GM13977 (cell line): Measurements from ENCODE around the gene KNOP1.

Source experiments
- DNase-seq: peaks from one replicate; pipeline ENCODE4 v3.0.0; 2012; ENCODE audit warnings: low spot score
- in situ Hi-C: fragments of 300-500 bp; cut with MboI; formaldehyde crosslinking; loops from one replicate; pipeline ENCODE4 v1.12.0; 2022; ENCODE audit warnings: low sequenced_read_pairs, low pct_unique_long_range_greater_than_20kb, mixed read lengths, inconsistent platforms; ENCODE audit not compliant: unreplicated experiment
- TF ChIP-seq, protein P1 (sequence below): IDR thresholded peaks from 2 replicates; pipeline ENCODE4 v1.5.1; 2012; ENCODE audit warnings: mild to moderate bottlenecking, control low read depth; ENCODE audit not compliant: insufficient read depth; ENCODE audit errors: extremely low read depth, missing control alignments

Gene KNOP1

DNA sequence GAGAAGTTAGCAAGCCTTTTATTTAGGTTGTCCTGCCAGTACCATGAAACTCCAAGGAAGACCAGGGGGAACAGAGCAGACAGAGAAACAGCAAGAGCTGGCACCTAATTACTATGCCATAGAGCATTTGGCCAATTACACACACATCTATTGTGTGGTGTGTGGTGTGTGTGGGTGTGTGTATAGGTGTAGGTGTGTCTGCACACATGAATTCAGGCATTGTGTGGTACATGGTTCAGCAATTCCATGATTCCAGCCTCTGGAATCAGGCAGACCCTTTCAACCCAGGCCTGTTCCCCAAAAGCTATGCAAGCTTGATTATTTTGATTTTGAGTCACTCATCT, 25.8 kb upstream of the KNOP1 start:
- DNase-seq = no peak
- in situ Hi-C loops = no loop called here
- TF ChIP-seq, protein P1, sequence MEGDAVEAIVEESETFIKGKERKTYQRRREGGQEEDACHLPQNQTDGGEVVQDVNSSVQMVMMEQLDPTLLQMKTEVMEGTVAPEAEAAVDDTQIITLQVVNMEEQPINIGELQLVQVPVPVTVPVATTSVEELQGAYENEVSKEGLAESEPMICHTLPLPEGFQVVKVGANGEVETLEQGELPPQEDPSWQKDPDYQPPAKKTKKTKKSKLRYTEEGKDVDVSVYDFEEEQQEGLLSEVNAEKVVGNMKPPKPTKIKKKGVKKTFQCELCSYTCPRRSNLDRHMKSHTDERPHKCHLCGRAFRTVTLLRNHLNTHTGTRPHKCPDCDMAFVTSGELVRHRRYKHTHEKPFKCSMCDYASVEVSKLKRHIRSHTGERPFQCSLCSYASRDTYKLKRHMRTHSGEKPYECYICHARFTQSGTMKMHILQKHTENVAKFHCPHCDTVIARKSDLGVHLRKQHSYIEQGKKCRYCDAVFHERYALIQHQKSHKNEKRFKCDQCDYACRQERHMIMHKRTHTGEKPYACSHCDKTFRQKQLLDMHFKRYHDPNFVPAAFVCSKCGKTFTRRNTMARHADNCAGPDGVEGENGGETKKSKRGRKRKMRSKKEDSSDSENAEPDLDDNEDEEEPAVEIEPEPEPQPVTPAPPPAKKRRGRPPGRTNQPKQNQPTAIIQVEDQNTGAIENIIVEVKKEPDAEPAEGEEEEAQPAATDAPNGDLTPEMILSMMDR = no peak

DNA sequence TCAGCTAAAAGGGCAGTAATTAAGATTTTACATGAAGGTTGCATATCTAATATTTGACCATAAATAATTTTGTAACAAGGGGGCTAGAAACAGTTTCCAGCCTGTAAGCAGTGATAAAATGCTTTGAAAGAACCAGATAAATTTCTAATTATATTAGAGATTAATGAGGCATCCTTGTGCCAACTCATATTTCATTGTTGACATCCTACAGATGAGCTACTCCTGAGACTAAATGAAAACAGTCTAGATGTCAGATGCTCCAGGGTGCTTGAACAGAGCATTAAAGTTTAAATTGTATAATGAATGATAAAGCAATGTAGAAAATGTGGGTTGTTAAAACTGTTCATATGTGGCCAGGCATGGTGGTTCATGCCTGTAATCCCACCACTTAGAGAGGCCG, 23.3 kb upstream of the KNOP1 start:
- in situ Hi-C loops = no loop called here
- TF ChIP-seq, protein P1 = no peak
- no peak for DNase-seq

DNA sequence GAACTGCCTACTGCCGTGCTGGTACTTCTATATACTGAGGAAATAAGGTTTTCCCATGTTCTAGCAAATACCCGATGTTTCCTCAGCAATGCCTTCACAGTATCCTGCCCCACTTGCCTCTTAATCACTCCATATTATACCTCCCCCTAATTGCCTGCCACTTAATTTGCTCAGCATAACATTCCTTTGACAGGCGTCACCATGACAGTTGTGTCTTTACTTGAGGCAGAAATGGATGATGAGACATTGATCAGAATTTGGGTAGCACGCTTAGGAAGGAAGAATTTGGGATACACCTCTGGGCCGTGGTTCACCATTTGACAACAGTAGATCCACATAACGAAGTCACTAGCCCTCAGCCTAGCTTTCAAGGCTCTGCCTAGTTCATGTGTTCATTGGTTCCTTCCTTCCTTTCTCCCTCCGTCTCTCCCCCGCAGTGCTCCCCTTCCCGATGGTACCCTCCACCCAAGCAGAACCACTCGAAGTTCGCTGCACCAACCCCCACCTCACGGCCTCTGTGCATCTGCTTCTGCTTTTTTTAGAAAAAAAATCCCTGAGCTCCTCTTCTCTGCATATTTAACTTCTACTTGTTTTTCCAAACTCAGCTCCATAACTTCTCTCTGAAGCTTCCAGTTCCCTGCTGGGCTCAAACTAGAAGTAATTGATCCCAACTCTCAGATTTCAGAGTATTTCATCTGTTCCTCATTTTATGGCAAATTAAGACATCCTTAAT, 19.4 kb upstream of the KNOP1 start:
- in situ Hi-C loops = no loop called here
- TF ChIP-seq, protein P1 = no peak
- DNase-seq = no peak

DNA sequence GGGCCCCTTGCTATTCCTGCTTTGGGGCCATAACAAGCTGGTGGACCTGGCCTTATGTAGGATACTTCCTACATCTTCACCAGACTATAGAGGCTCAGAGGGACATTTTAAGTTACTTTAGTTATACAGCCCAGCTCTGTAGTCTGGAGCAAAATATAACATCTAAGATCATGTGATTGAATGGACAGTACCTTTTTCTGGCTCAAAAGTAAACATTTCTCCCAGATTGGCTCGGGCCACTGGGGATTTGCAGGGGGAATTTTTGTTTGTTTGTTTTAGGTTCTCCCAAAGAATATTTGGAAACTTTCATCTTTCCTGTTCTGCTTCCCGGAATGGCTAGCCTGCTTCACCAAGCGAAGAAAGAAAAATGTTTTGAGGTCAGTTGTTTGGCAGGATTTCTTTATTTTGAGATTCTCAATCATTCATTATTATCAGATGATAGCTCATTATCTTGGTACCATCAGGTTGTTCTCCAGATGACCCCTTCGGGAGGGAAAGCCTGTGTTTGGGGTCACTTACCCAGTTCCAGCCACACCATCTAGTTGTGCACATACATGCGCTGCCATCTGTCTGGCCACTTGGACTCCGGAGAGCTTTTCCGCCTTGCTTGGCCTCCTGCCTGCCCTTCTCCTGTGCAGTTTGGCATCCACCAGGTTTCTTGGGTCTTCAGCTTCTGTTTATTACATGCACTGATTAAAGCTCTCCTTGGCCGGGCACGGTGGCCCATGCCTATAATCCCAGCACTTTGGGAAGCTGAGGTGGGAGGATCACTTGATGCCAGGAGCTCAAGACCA, 17.2 kb upstream of the KNOP1 start:
- TF ChIP-seq, protein P1 = no peak
- DNase-seq = no peak
- in situ Hi-C loops = no loop called here

DNA sequence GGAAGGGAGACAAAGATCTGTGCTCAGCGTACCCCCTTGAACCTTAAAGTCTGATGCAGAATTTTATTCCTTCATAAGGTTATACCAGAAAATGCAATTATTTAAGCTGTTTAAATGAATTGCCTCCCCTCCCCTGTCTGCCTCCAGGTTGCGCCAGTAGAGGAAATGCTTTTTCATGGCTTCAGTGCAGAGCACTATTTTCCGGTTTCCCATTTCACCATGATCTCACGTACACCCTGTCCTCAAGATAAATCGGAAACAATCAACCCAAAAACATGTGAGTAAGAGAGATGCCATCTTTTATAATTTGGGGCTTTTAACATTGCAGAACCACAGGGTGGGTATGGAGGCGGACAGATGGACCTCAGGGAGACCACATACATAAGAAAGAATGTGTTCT, 15.5 kb upstream of the KNOP1 start:
- DNase-seq = no peak
- TF ChIP-seq, protein P1 = no peak
- in situ Hi-C loops = no loop called here

DNA sequence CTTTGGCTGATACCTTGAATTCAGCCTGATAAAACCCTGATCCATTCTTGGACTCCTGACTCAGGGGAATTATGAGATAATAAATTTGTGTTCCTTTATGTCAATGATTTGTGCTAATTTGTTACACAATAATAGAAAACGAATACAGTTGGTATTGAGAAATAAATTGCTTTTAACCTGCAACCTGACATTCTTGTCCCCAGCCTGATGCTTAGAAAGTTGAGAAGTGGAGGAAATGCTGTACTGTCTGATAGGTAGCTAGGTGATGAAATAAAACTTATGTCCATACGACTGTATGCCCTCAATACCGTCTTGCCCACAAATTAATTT, 10.6 kb upstream of the KNOP1 start:
- TF ChIP-seq, protein P1 = no peak
- in situ Hi-C loops = no loop called here
- DNase-seq = no peak
